Keratinocyte (primary cell): ENCODE results near the gene RGS21.

Experiments used
- EZH2 ChIP-seq: IDR thresholded peaks from one replicate; pipeline ENCODE4 v1.6.1; 2012; ENCODE audit warnings: inconsistent platforms, mild to moderate bottlenecking, low read length, moderate library complexity
- TF ChIP-seq, protein P1 (sequence below), 3 experiments: IDR thresholded peaks in 1 of 3; conservative IDR thresholded peaks in 1 of 3; optimal IDR thresholded peaks in 1 of 3; 2 replicates in 2 of 3; 3 replicates in 1 of 3; pipeline versions ENCODE3 to v1.5.1; 2011; ENCODE audit warnings: low read length in 3 of 3, mild to moderate bottlenecking in 3 of 3, moderate library complexity in 2 of 3, control low read depth in 1 of 3, inconsistent platforms in 1 of 3; ENCODE audit not compliant: insufficient read depth in 2 of 3; ENCODE audit errors: extremely low read depth in 1 of 3

DNA sequence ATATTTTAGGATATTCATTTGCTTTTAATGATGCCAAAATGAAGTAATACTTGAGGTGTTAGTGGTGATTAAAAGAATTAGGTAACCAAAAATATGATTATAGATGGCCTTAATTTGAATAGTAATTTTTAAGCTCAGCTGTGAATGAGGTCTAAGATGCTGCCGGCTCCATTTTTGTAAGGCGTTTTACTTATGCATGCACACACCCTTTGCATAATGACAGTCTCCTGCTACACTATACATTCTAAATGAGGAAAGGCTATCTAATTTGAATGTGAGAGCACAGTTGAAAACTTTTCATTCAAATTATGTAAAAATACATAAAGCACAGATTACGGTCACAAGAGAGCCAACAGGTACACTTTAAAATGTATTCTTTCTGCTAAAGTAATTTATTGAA lies 41.6 kb downstream of the RGS21 start:
- TF ChIP-seq EZH2: no peak
- TF ChIP-seq, protein P1, sequence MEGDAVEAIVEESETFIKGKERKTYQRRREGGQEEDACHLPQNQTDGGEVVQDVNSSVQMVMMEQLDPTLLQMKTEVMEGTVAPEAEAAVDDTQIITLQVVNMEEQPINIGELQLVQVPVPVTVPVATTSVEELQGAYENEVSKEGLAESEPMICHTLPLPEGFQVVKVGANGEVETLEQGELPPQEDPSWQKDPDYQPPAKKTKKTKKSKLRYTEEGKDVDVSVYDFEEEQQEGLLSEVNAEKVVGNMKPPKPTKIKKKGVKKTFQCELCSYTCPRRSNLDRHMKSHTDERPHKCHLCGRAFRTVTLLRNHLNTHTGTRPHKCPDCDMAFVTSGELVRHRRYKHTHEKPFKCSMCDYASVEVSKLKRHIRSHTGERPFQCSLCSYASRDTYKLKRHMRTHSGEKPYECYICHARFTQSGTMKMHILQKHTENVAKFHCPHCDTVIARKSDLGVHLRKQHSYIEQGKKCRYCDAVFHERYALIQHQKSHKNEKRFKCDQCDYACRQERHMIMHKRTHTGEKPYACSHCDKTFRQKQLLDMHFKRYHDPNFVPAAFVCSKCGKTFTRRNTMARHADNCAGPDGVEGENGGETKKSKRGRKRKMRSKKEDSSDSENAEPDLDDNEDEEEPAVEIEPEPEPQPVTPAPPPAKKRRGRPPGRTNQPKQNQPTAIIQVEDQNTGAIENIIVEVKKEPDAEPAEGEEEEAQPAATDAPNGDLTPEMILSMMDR (optimal IDR thresholded peaks at IDR 0.05 in 1 of 3, IDR thresholded peaks at IDR 0.05 in 1 of 3, conservative IDR thresholded peaks at IDR 0.05 in 1 of 3; ENCODE audit: extremely low read depth in 1 of 3, insufficient read depth in 2 of 3, low read length in 3 of 3): no peak
